Measurements from ENCODE around the gene DENND5A. TPM values are rescaled to one million over a fixed set of nuclear protein-coding genes. Genes with fewer than 3 reads are reported as not detected.
A peak's percentile ranks its signal among the peaks of the same experiment; 100 is the strongest.

The DENND5A gene
- total RNA-seq, 1 donor from 2014 or later = 156 TPM

DNA sequence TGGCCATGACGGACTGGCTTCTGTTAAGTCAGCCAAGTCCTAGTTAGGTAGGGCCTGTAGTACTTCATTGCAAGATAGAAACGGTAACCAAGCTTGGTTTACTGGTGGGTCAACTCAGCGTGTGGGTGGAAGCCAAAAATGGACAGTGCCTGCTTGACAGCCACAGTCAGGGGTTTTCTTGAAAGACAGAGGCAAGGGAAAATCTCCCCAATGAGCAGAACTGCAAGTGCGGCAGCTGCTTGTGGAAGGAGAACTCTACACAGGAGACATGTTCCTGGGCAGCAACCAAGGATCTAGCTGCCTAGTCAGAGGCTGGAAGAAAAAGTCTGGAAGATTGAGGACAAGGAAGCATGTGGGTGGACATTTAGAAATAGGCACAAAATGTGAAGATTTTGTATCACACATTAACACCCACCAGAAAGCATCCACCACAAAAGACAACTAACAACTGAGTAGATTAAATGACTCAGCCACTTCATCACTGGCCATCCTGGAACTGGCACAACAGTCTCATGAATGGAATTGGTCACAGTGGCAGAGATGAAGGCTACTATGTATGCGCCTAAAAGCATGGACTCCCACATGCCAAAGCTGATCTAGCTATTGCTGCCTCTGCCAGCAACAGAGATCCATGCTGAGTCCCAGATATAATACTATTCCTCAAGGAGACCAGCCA, 132.8 kb downstream of the DENND5A start:
- DNase-seq (ENCODE audit: low read depth) = peak; percentile 19

GRCh38 chr11:9130297-9130696, 134.9 kb downstream of the DENND5A start:
- Histone ChIP-seq H3K4me3 (ENCODE audit: insufficient read depth, low read depth, low read length) (no peak overlapping the region), H3K36me3 (ENCODE audit: insufficient read depth, low read length) (no peaks in the 10 kb centered on the region), H3K9me3 (ENCODE audit: insufficient read depth, low read depth, low read length) (no peaks in the 10 kb centered on the region), H4K20me1 (ENCODE audit: insufficient read depth, low read length) (no peaks in the 10 kb centered on the region), H3K27me3 (ENCODE audit: insufficient read depth, low read length) (no peaks in the 10 kb centered on the region), H3K4me2 (ENCODE audit: low read length) (no peak overlapping the region), H2AFZ (ENCODE audit: low read depth, low read length) (no peak overlapping the region), H3K4me1 (ENCODE audit: insufficient read depth, low read length) (no peaks in the 10 kb centered on the region), H3K9ac (ENCODE audit: low read length) (no peak overlapping the region), H3K27ac (ENCODE audit: low read depth, low read length) (no peak overlapping the region), H3K79me2 (ENCODE audit: insufficient read depth, low read length) (no peaks in the 10 kb centered on the region)
- peaks cover 23% of the 10 kb centered on the region for H3K36me3 Mint-ChIP-seq (ENCODE audit: low read depth, unreplicated experiment)
- no peaks in the 10 kb centered on the region for H3K9me3 Mint-ChIP-seq (ENCODE audit: unreplicated experiment)
- no peak for FAIRE-seq
- TF ChIP-seq CTCF (IDR thresholded peaks at IDR 0.05; ENCODE audit: insufficient read depth, low read depth, low read length) (no peak), EZH2 (IDR thresholded peaks at IDR 0.05; ENCODE audit: insufficient read depth, low read length) (no peak)
- H3K4me3 Mint-ChIP-seq (ENCODE audit: unreplicated experiment) = no peak overlapping the region
- peaks cover 4% of the 10 kb centered on the region for H3K4me1 Mint-ChIP-seq (ENCODE audit: low read depth, unreplicated experiment)
- DNase-seq (ENCODE audit: low read depth) = no peak
- H3K27me3 Mint-ChIP-seq (ENCODE audit: low read depth, unreplicated experiment) = no peaks in the 10 kb centered on the region
- no peak overlapping the region for H3K27ac Mint-ChIP-seq (ENCODE audit: unreplicated experiment)

More for the DNA sequence above, 132.8 kb downstream of the DENND5A start:
- H3K27me3 ChIP-seq (ENCODE audit: insufficient read depth, low read length) = no peaks in the 10 kb centered on the region
- TF ChIP-seq CTCF (IDR thresholded peaks at IDR 0.05; ENCODE audit: insufficient read depth, low read depth, low read length) (no peak), EZH2 (IDR thresholded peaks at IDR 0.05; ENCODE audit: insufficient read depth, low read length) (no peak)
- Mint-ChIP-seq H3K27ac (ENCODE audit: unreplicated experiment) (no peak overlapping the region), H3K27me3 (ENCODE audit: low read depth, unreplicated experiment) (no peaks in the 10 kb centered on the region), H3K9me3 (ENCODE audit: unreplicated experiment) (no peaks in the 10 kb centered on the region), H3K4me3 (ENCODE audit: unreplicated experiment) (no peak overlapping the region), H3K36me3 (ENCODE audit: low read depth, unreplicated experiment) (peaks cover 23% of the 10 kb centered on the region), H3K4me1 (ENCODE audit: low read depth, unreplicated experiment) (peaks cover 4% of the 10 kb centered on the region)
- no peaks in the 10 kb centered on the region for H3K36me3 ChIP-seq (ENCODE audit: insufficient read depth, low read length)
- H3K27ac ChIP-seq (ENCODE audit: low read depth, low read length) = no peak overlapping the region
- H3K9ac ChIP-seq (ENCODE audit: low read length) = no peak overlapping the region
- H3K9me3 ChIP-seq (ENCODE audit: insufficient read depth, low read depth, low read length) = no peaks in the 10 kb centered on the region
- H3K79me2 ChIP-seq (ENCODE audit: insufficient read depth, low read length) = no peaks in the 10 kb centered on the region
- no peak overlapping the region for H3K4me2 ChIP-seq (ENCODE audit: low read length)
- H2AFZ ChIP-seq (ENCODE audit: low read depth, low read length) = no peak overlapping the region
- no peaks in the 10 kb centered on the region for H4K20me1 ChIP-seq (ENCODE audit: insufficient read depth, low read length)
- no peaks in the 10 kb centered on the region for H3K4me1 ChIP-seq (ENCODE audit: insufficient read depth, low read length)
- no peak overlapping the region for H3K4me3 ChIP-seq (ENCODE audit: insufficient read depth, low read depth, low read length)
- no peak for FAIRE-seq

DNA sequence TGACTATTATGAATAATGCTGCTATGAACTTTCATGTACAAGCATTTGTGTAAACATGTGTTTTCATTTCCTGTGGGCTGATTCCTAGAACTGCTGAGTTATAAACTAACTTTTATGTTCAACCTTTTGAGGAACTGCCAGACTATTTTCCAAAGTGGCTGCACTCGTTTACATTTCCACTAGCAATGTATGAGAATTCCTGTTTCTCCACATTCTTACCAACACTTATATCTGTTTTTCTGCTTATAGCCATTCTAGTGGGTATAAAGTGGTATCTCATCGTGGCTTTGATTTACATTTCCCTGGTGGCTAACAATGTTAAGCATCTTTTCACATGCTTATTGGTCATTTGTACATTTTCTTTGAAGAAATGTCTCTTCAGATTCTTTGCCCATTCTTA, 138.5 kb downstream of the DENND5A start:
- TF ChIP-seq EZH2 (IDR thresholded peaks at IDR 0.05; ENCODE audit: insufficient read depth, low read length) (no peak), CTCF (IDR thresholded peaks at IDR 0.05; ENCODE audit: insufficient read depth, low read depth, low read length) (no peak)
- no peaks in the 10 kb centered on the region for H3K9me3 ChIP-seq (ENCODE audit: insufficient read depth, low read depth, low read length)
- no peak overlapping the region for H3K9ac ChIP-seq (ENCODE audit: low read length)
- Mint-ChIP-seq H3K27me3 (ENCODE audit: low read depth, unreplicated experiment) (no peaks in the 10 kb centered on the region), H3K4me3 (ENCODE audit: unreplicated experiment) (no peak overlapping the region), H3K4me1 (ENCODE audit: low read depth, unreplicated experiment) (no peaks in the 10 kb centered on the region), H3K36me3 (ENCODE audit: low read depth, unreplicated experiment) (peaks cover 3% of the 10 kb centered on the region), H3K9me3 (ENCODE audit: unreplicated experiment) (no peaks in the 10 kb centered on the region), H3K27ac (ENCODE audit: unreplicated experiment) (no peak overlapping the region)
- DNase-seq (ENCODE audit: low read depth) (no peak), FAIRE-seq (peak; percentile 43)
- H4K20me1 ChIP-seq (ENCODE audit: insufficient read depth, low read length) = no peaks in the 10 kb centered on the region
- no peak overlapping the region for H3K27ac ChIP-seq (ENCODE audit: low read depth, low read length)
- no peaks in the 10 kb centered on the region for H3K4me1 ChIP-seq (ENCODE audit: insufficient read depth, low read length)
- no peaks in the 10 kb centered on the region for H3K36me3 ChIP-seq (ENCODE audit: insufficient read depth, low read length)
- H3K27me3 ChIP-seq (ENCODE audit: insufficient read depth, low read length) = no peaks in the 10 kb centered on the region
- no peak overlapping the region for H3K4me2 ChIP-seq (ENCODE audit: low read length)
- H2AFZ ChIP-seq (ENCODE audit: low read depth, low read length) = no peak overlapping the region
- no peaks in the 10 kb centered on the region for H3K79me2 ChIP-seq (ENCODE audit: insufficient read depth, low read length)
- H3K4me3 ChIP-seq (ENCODE audit: insufficient read depth, low read depth, low read length) = no peak overlapping the region
